Adipose tissue (tissue), 3 donors: ENCODE measurements around the gene CTRL. TPM values are rescaled to one million over a fixed set of nuclear protein-coding genes. Genes with fewer than 3 reads are reported as not detected.
"Not testable (repeated sequence)": the region's sequence is repeated elsewhere in the genome, so short reads cannot be mapped to it uniquely, and the experiment has no call there.

Experiments used
- H3K27ac ChIP-seq: one replicate; pipeline ENCODE4 v1.5.1; 2013; ENCODE audit warnings: low read depth, low read length
- WGBS, 3 donors: extraction: QIAGEN DNeasy Blood & Tissue Kit; methylation state at CpG; one replicate each; pipeline ENCODE4 v1.1.7; 2013; 5-methylcytosine and 5-hydroxymethylcytosine counted together
- polyA plus RNA-seq, 3 donors: library from polyadenylated mRNA; stranded (reverse); fragments of 200-250 nt; gene quantifications; one replicate each; pipeline ENCODE4 v1.2.3, GENCODE V29; 2013
- donor health status: healthy with polysubstance abuse.
- donor health status: Bipolar disorder and iron deficiency.
- donor health status: healthy.

CTRL gene
- polyA plus RNA-seq, 3 donors: 1.3 to 627 (median 2.2) TPM

GRCh38 chr16:67930678-67931211 is 917 bp downstream of the CTRL start:
- 51 to 94% (median 94%) methylated on average over 17 of the region's 17 CpGs for WGBS, 3 donors
- no peak overlapping the region for H3K27ac ChIP-seq

GRCh38 chr16:67930191-67930590 is 1.5 kb downstream of the CTRL start:
- H3K27ac ChIP-seq: no peak overlapping the region
- 56 to 93% (median 92%) methylated on average over 14 of the region's 14 CpGs for WGBS, 3 donors

GRCh38 chr16:67928561-67929364 is 2.9 kb downstream of the CTRL start:
- H3K27ac ChIP-seq: no peak overlapping the region
- 26 to 51% (median 51%) methylated on average over 16 of the region's 16 CpGs for WGBS, 3 donors

- 67 to 84% (median 84%) methylated on average over 7 of the region's 7 CpGs for WGBS, 3 donors
These were observed 3.5 kb downstream of the CTRL start for GRCh38 chr16:67928147-67928546.

GRCh38 chr16:67927131-67927941 is 4.3 kb downstream of the CTRL start:
- 57 to 94% (median 94%) methylated on average over 22 of the region's 22 CpGs for WGBS, 3 donors
- no peak overlapping the region for H3K27ac ChIP-seq

More at GRCh38 chr16:67928147-67928546, 3.5 kb downstream of the CTRL start:
- H3K27ac ChIP-seq: no peak overlapping the region

- no peak overlapping the region for H3K27ac ChIP-seq
- 26 to 56% (median 47%) methylated on average over 13 of the region's 13 CpGs for WGBS, 3 donors
These were observed 5.4 kb downstream of the CTRL start for GRCh38 chr16:67926181-67926750.

GRCh38 chr16:67924140-67924906 is 7.3 kb downstream of the CTRL start:
- 87 to 93% (median 89%) methylated on average over 10 of the region's 10 CpGs for WGBS, 3 donors
- H3K27ac ChIP-seq: no peak overlapping the region

- WGBS, 3 donors: 54 to 79% (median 74%) methylated on average over 10 of the region's 10 CpGs
- no peak overlapping the region for H3K27ac ChIP-seq
These were observed 8.1 kb downstream of the CTRL start for GRCh38 chr16:67923414-67924116.

- WGBS, 3 donors: 66 to 82% (median 79%) methylated on average over 8 of the region's 8 CpGs
- H3K27ac ChIP-seq: no peak overlapping the region
These were observed 8.9 kb downstream of the CTRL start for GRCh38 chr16:67922740-67923139.

GRCh38 chr16:67922221-67922620 is 9.4 kb downstream of the CTRL start:
- whole genome bisulfite sequencing, 3 donors: 65 to 81% (median 71%) methylated on average over 5 of the region's 5 CpGs
- H3K27ac ChIP-seq: no peak overlapping the region

- 70 to 87% (median 73%) methylated on average over 6 of the region's 6 CpGs for WGBS, 3 donors
- H3K27ac ChIP-seq: no peak overlapping the region
These were observed 11.9 kb downstream of the CTRL start for GRCh38 chr16:67919622-67920221.

- H3K27ac ChIP-seq: no peak overlapping the region
- 81 to 91% (median 86%) methylated on average over 4 of the region's 4 CpGs for WGBS, 3 donors
These were observed 13.8 kb downstream of the CTRL start for GRCh38 chr16:67917852-67918236.

GRCh38 chr16:67917140-67917851 is 14.4 kb downstream of the CTRL start:
- no peak overlapping the region for H3K27ac ChIP-seq
- WGBS, 3 donors: 49 to 65% (median 55%) methylated on average over 6 of the region's 6 CpGs

- 71 to 84% (median 82%) methylated on average over 7 of the region's 7 CpGs for WGBS, 3 donors
- H3K27ac ChIP-seq: no peak overlapping the region
These were observed 15.6 kb downstream of the CTRL start for GRCh38 chr16:67915831-67916723.

GRCh38 chr16:67915496-67915769 is 16.2 kb downstream of the CTRL start:
- not testable (repeated sequence) for H3K27ac ChIP-seq
- WGBS, 3 donors: 77 to 90% (median 81%) methylated on average over 2 of the region's 2 CpGs
